ENCODE results near the gene BCKDK.

Gene BCKDK

DNA sequence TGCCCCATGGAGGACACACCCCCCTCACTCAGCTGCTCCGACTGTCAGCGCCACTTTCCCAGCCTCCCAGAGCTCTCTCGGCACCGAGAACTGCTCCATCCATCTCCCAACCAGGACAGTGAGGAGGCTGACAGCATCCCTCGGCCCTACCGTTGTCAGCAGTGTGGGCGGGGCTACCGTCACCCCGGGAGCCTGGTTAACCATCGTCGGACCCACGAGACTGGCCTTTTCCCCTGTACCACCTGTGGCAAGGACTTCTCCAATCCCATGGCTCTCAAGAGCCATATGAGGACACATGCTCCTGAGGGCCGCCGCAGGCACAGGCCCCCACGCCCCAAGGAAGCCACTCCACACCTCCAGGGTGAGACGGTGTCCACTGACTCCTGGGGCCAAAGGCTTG lies 31.9 kb upstream of the BCKDK start:
- ChIA-PET POLR2A (no interaction called here), CTCF (interaction anchor here (1.2 to 1.7 kb wide), 3 partner anchors 9 to 66 kb away, joined by 3 to 6 read pairs (median 5); no protein-coding TSS in a partner anchor)
- Histone ChIP-seq H3K27me3 (replicated peaks in 2 of 5; ENCODE audit: control insufficient read depth in 4 of 5, insufficient read depth in 5 of 5, low read length in 4 of 5) (no peaks in the 10 kb centered on the region), H3K4me1 (ENCODE audit: control extremely low read depth in 1 of 4, control insufficient read depth in 4 of 4, insufficient read depth in 4 of 4, low read length in 3 of 4) (peaks cover 12 to 41% (median 25%) of the 10 kb centered on the region in 4 experiments), H3K9me3 (ENCODE audit: control extremely low read depth in 1 of 5, control insufficient read depth in 4 of 5, insufficient read depth in 2 of 5, low read depth in 1 of 5, low read length in 4 of 5) (no peaks in the 10 kb centered on the region), H3K36me3 (ENCODE audit: control insufficient read depth in 4 of 4, insufficient read depth in 4 of 4, low read length in 3 of 4) (peaks cover 5 to 55% (median 45%) of the 10 kb centered on the region in 4 experiments), H3K4me3 (ENCODE audit: control insufficient read depth in 1 of 7, extremely low read depth in 1 of 7, insufficient read depth in 4 of 7, low read depth in 2 of 7, low read length in 6 of 7) (no peak overlapping the region), H3K27ac (ENCODE audit: insufficient read depth in 1 of 2, low read depth in 1 of 2, low read length in 2 of 2, poor library complexity in 1 of 2, severe bottlenecking in 2 of 2) (no peak overlapping the region)
- 94% methylated on average over 16 of the region's 16 CpGs for WGBS (ENCODE audit: insufficient coverage)
- no peak for DNase-seq

DNA sequence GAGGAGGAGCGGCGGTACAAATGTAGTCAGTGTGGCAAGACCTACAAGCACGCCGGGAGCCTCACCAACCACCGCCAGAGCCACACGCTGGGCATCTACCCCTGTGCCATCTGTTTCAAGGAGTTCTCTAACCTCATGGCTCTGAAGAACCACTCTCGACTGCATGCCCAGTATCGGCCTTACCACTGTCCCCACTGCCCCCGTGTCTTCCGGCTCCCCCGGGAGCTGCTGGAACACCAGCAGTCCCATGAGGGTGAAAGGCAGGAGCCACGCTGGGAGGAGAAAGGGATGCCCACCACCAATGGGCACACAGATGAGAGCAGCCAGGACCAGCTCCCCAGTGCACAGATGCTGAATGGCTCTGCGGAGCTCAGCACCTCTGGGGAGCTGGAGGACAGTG lies 31.2 kb upstream of the BCKDK start:
- peaks cover 12 to 34% (median 24%) of the 10 kb centered on the region in 4 experiments for H3K4me1 ChIP-seq (ENCODE audit: control extremely low read depth in 1 of 4, control insufficient read depth in 4 of 4, insufficient read depth in 4 of 4, low read length in 3 of 4)

DNA sequence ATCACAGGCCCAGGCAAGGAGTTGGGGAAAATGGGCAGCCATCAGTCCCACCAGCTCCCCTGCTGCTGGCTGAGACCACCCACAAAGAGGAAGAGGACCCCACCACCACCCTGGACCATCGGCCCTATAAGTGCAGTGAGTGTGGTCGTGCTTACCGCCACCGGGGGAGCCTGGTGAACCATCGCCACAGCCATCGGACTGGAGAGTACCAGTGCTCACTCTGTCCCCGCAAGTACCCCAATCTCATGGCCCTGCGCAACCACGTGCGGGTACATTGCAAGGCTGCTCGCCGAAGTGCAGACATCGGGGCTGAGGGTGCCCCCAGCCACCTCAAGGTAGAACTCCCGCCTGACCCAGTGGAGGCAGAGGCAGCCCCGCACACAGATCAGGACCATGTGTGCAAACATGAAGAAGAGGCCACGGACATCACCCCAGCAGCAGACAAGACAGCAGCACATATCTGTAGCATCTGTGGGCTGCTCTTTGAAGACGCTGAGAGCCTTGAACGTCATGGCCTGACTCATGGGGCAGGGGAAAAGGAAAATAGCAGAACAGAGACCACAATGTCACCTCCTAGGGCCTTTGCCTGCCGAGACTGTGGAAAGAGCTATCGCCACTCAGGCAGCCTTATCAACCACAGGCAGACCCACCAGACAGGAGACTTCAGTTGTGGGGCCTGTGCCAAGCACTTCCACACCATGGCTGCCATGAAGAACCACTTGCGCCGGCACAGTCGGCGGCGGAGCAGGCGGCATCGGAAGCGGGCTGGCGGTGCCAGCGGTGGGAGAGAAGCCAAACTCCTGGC lies 30.4 kb upstream of the BCKDK start:
- DNase-seq: peak; percentile 42 to 75 (median 55)
- Histone ChIP-seq H3K27me3 (replicated peaks in 2 of 5; ENCODE audit: control insufficient read depth in 4 of 5, insufficient read depth in 5 of 5, low read length in 4 of 5) (no peaks in the 10 kb centered on the region), H3K27ac (ENCODE audit: insufficient read depth in 1 of 2, low read depth in 1 of 2, low read length in 2 of 2, poor library complexity in 1 of 2, severe bottlenecking in 2 of 2) (peak overlapping the region in 1 of 2 experiments; percentile 30), H3K4me1 (ENCODE audit: control extremely low read depth in 1 of 4, control insufficient read depth in 4 of 4, insufficient read depth in 4 of 4, low read length in 3 of 4) (peaks cover 4 to 27% (median 16%) of the 10 kb centered on the region in 4 experiments), H3K4me3 (ENCODE audit: control insufficient read depth in 1 of 7, extremely low read depth in 1 of 7, insufficient read depth in 4 of 7, low read depth in 2 of 7, low read length in 6 of 7) (no peak overlapping the region), H3K9me3 (ENCODE audit: control extremely low read depth in 1 of 5, control insufficient read depth in 4 of 5, insufficient read depth in 2 of 5, low read depth in 1 of 5, low read length in 4 of 5) (no peaks in the 10 kb centered on the region), H3K36me3 (ENCODE audit: control insufficient read depth in 4 of 4, insufficient read depth in 4 of 4, low read length in 3 of 4) (peaks cover 6 to 66% (median 55%) of the 10 kb centered on the region in 4 experiments)
- ChIA-PET POLR2A (interaction anchor here (0.6 to 1.0 kb wide), 2 partner anchors 13 to 14 kb away, joined by 3 read pairs; no protein-coding TSS in a partner anchor), CTCF (interaction anchor here (0.8 to 1.3 kb wide), 3 partner anchors 14 to 79 kb away, joined by 3 to 4 read pairs (median 3); no protein-coding TSS in a partner anchor)
- whole genome bisulfite sequencing (ENCODE audit: insufficient coverage): 94% methylated on average over 24 of the region's 30 CpGs

More for the DNA sequence above, 31.2 kb upstream of the BCKDK start:
- Histone ChIP-seq H3K27me3 (replicated peaks in 2 of 5; ENCODE audit: control insufficient read depth in 4 of 5, insufficient read depth in 5 of 5, low read length in 4 of 5) (no peaks in the 10 kb centered on the region), H3K4me3 (ENCODE audit: control insufficient read depth in 1 of 7, extremely low read depth in 1 of 7, insufficient read depth in 4 of 7, low read depth in 2 of 7, low read length in 6 of 7) (no peak overlapping the region), H3K27ac (ENCODE audit: insufficient read depth in 1 of 2, low read depth in 1 of 2, low read length in 2 of 2, poor library complexity in 1 of 2, severe bottlenecking in 2 of 2) (peak overlapping the region in 1 of 2 experiments; percentile 30), H3K36me3 (ENCODE audit: control insufficient read depth in 4 of 4, insufficient read depth in 4 of 4, low read length in 3 of 4) (peaks cover 6 to 59% (median 50%) of the 10 kb centered on the region in 4 experiments), H3K9me3 (ENCODE audit: control extremely low read depth in 1 of 5, control insufficient read depth in 4 of 5, insufficient read depth in 2 of 5, low read depth in 1 of 5, low read length in 4 of 5) (no peaks in the 10 kb centered on the region)
- no peak for DNase-seq
- ChIA-PET POLR2A (interaction anchor here (0.6 kb wide), 1 partner anchor 14 kb away, joined by 3 read pairs; no protein-coding TSS in a partner anchor), CTCF (interaction anchor here (0.8 to 1.3 kb wide), 3 partner anchors 15 to 80 kb away, joined by 3 to 4 read pairs (median 3); no protein-coding TSS in a partner anchor)
- over 99% methylated on average over 12 of the region's 13 CpGs for WGBS (ENCODE audit: insufficient coverage)

DNA sequence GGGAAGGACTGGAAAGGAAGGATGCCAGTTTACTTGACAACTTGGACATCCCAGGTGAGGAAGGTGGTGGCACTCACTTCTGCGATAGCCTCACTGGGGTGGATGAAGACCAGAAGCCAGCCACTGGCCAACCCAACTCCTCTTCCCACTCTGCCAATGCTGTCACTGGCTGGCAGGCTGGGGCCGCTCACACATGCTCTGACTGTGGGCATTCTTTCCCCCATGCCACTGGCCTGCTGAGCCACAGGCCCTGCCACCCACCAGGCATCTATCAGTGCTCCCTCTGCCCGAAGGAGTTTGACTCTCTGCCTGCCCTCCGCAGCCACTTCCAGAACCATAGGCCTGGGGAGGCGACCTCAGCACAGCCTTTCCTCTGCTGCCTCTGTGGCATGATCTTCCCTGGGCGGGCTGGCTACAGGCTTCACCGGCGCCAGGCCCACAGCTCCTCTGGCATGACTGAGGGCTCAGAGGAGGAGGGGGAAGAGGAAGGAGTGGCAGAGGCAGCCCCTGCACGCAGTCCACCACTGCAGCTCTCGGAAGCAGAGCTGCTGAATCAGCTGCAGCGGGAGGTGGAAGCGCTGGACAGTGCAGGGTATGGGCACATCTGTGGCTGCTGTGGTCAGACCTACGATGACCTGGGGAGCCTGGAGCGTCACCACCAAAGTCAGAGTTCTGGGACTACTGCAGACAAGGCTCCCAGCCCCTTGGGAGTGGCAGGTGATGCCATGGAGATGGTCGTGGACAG lies 29.4 kb upstream of the BCKDK start:
- Histone ChIP-seq H3K36me3 (ENCODE audit: control insufficient read depth in 4 of 4, insufficient read depth in 4 of 4, low read length in 3 of 4) (peaks cover 6 to 74% (median 62%) of the 10 kb centered on the region in 4 experiments), H3K9me3 (ENCODE audit: control extremely low read depth in 1 of 5, control insufficient read depth in 4 of 5, insufficient read depth in 2 of 5, low read depth in 1 of 5, low read length in 4 of 5) (no peaks in the 10 kb centered on the region), H3K4me1 (ENCODE audit: control extremely low read depth in 1 of 4, control insufficient read depth in 4 of 4, insufficient read depth in 4 of 4, low read length in 3 of 4) (peaks cover 4 to 25% (median 15%) of the 10 kb centered on the region in 4 experiments), H3K27me3 (replicated peaks in 2 of 5; ENCODE audit: control insufficient read depth in 4 of 5, insufficient read depth in 5 of 5, low read length in 4 of 5) (no peaks in the 10 kb centered on the region), H3K4me3 (ENCODE audit: control insufficient read depth in 1 of 7, extremely low read depth in 1 of 7, insufficient read depth in 4 of 7, low read depth in 2 of 7, low read length in 6 of 7) (no peak overlapping the region), H3K27ac (ENCODE audit: insufficient read depth in 1 of 2, low read depth in 1 of 2, low read length in 2 of 2, poor library complexity in 1 of 2, severe bottlenecking in 2 of 2) (no peak overlapping the region)
- CTCF ChIA-PET: interaction anchor here (1.4 to 2.1 kb wide), 2 partner anchors 12 to 14 kb away, joined by 4 to 7 read pairs; no protein-coding TSS in a partner anchor
- 97% methylated on average over 14 of the region's 15 CpGs for WGBS (ENCODE audit: insufficient coverage)
- POLR2A ChIA-PET: interaction anchor here (1.0 kb wide), 1 partner anchor 12 kb away, joined by 3 read pairs; no protein-coding TSS in a partner anchor
- DNase-seq: no peak

DNA sequence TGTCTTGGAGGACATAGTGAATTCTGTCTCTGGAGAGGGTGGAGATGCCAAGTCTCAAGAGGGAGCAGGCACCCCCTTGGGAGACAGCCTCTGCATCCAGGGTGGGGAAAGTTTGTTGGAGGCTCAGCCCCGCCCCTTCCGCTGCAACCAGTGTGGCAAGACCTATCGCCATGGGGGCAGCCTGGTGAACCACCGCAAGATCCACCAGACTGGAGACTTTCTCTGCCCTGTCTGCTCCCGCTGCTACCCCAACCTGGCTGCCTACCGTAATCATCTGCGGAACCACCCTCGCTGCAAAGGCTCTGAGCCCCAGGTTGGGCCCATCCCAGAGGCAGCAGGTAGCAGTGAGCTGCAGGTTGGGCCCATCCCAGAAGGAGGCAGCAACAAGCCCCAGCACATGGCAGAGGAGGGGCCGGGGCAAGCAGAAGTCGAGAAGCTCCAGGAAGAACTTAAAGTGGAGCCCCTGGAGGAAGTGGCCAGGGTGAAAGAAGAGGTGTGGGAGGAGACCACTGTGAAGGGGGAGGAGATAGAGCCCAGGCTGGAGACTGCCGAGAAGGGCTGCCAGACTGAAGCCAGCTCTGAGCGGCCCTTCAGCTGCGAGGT lies 28.7 kb upstream of the BCKDK start:
- WGBS (ENCODE audit: insufficient coverage): 82% methylated on average over 13 of the region's 13 CpGs
- CTCF ChIA-PET: interaction anchor here (0.6 to 2.1 kb wide), 3 partner anchors 11 to 118 kb away, joined by 3 to 7 read pairs (median 4); no protein-coding TSS in a partner anchor
- DNase-seq: peak in 2 of 3 donors; percentile 31 to 54
- H3K27ac ChIP-seq (ENCODE audit: insufficient read depth in 1 of 2, low read depth in 1 of 2, low read length in 2 of 2, poor library complexity in 1 of 2, severe bottlenecking in 2 of 2): no peak overlapping the region
- no peaks in the 10 kb centered on the region for H3K27me3 ChIP-seq (replicated peaks in 2 of 5; ENCODE audit: control insufficient read depth in 4 of 5, insufficient read depth in 5 of 5, low read length in 4 of 5)
- H3K4me1 ChIP-seq (ENCODE audit: control extremely low read depth in 1 of 4, control insufficient read depth in 4 of 4, insufficient read depth in 4 of 4, low read length in 3 of 4): peaks cover 4 to 25% (median 14%) of the 10 kb centered on the region in 4 experiments
- H3K36me3 ChIP-seq (ENCODE audit: control insufficient read depth in 4 of 4, insufficient read depth in 4 of 4, low read length in 3 of 4): peaks cover 6 to 81% (median 65%) of the 10 kb centered on the region in 4 experiments
- no peaks in the 10 kb centered on the region for H3K9me3 ChIP-seq (ENCODE audit: control extremely low read depth in 1 of 5, control insufficient read depth in 4 of 5, insufficient read depth in 2 of 5, low read depth in 1 of 5, low read length in 4 of 5)
- H3K4me3 ChIP-seq (ENCODE audit: control insufficient read depth in 1 of 7, extremely low read depth in 1 of 7, insufficient read depth in 4 of 7, low read depth in 2 of 7, low read length in 6 of 7): no peak overlapping the region
- POLR2A ChIA-PET: no interaction called here

DNA sequence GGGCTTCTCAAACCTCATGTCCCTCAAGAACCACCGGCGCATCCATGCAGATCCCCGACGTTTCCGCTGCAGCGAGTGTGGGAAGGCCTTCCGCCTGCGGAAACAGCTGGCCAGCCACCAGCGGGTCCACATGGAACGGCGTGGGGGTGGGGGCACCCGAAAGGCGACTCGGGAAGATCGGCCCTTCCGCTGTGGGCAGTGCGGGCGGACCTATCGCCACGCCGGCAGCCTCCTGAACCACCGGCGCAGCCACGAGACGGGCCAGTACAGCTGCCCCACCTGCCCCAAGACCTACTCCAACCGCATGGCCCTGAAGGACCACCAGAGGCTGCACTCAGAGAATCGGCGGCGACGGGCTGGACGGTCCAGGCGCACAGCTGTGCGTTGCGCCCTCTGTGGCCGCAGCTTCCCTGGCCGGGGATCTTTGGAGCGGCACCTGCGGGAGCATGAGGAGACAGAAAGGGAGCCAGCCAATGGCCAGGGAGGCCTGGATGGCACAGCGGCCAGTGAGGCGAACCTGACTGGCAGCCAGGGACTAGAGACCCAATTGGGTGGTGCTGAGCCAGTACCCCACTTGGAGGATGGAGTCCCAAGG lies 28.1 kb upstream of the BCKDK start:
- CTCF ChIA-PET: interaction anchor here (0.6 to 2.1 kb wide), 3 partner anchors 10 to 118 kb away, joined by 3 to 7 read pairs (median 4); no protein-coding TSS in a partner anchor
- POLR2A ChIA-PET: no interaction called here
- Histone ChIP-seq H3K27me3 (replicated peaks in 2 of 5; ENCODE audit: control insufficient read depth in 4 of 5, insufficient read depth in 5 of 5, low read length in 4 of 5) (no peaks in the 10 kb centered on the region), H3K36me3 (ENCODE audit: control insufficient read depth in 4 of 4, insufficient read depth in 4 of 4, low read length in 3 of 4) (peaks cover 6 to 88% (median 68%) of the 10 kb centered on the region in 4 experiments), H3K4me1 (ENCODE audit: control extremely low read depth in 1 of 4, control insufficient read depth in 4 of 4, insufficient read depth in 4 of 4, low read length in 3 of 4) (peaks cover 3 to 20% (median 8%) of the 10 kb centered on the region in 4 experiments), H3K27ac (ENCODE audit: insufficient read depth in 1 of 2, low read depth in 1 of 2, low read length in 2 of 2, poor library complexity in 1 of 2, severe bottlenecking in 2 of 2) (no peak overlapping the region), H3K4me3 (ENCODE audit: control insufficient read depth in 1 of 7, extremely low read depth in 1 of 7, insufficient read depth in 4 of 7, low read depth in 2 of 7, low read length in 6 of 7) (no peak overlapping the region), H3K9me3 (ENCODE audit: control extremely low read depth in 1 of 5, control insufficient read depth in 4 of 5, insufficient read depth in 2 of 5, low read depth in 1 of 5, low read length in 4 of 5) (no peaks in the 10 kb centered on the region)
- 96% methylated on average over 39 of the region's 40 CpGs for WGBS (ENCODE audit: insufficient coverage)
- DNase-seq: no peak
